Measurements from ENCODE around the gene CHN2. TPM values are rescaled to one million over a fixed set of nuclear protein-coding genes. Genes with fewer than 3 reads are reported as not detected.

Gene CHN2
- polyA plus RNA-seq, 1 of the 3 experiments (the other 2 are of a cell fraction): 0.02 TPM

DNA sequence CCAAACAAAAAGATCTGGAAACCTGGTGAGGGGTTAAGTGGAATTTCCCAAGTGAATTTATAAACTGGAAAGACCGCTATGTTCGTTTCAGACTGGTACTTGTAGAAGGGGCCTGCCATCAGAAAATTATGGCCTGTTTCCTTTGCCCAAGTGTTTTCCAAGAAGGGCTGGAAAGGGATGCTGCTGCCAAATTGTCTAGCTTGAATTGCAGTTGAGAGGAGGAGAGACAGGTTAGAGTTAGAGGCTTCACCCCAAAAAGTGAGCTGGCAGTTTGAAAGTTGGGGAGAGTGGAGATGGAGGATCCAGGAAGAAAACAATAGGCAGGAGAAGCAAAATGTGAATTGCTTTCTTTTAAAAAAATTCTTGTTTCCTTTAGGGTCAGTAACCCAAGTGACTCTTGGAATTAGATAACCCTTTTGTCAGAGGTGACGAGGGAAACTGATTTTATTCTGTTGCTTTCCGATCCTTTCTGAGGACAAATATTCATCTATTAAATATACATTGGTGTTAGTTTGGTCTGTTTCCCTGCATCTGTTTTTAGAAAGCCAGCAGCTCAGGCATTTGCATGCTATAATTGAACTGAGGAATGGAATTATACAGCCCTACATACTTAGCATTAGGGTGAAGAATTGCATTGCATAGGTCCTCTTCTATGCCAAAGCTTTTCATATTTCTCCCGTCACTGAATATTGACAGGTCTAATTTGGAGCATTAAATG, 286.5 kb downstream of the CHN2 start:
- 80% methylated on average over 5 of the region's 5 CpGs for WGBS (ENCODE audit: low lambda C conversion rate)
- no peak overlapping the region for H3K9ac ChIP-seq
- H3F3A ChIP-seq (replicated peaks; ENCODE audit: insufficient read depth): no peaks in the 10 kb centered on the region
- H4K20me1 ChIP-seq (ENCODE audit: insufficient read depth): no peaks in the 10 kb centered on the region
- no peak overlapping the region for H3K4me2 ChIP-seq
- no peaks in the 10 kb centered on the region for H3K27me3 ChIP-seq (ENCODE audit: insufficient read depth)
- no peak overlapping the region for H3K27ac ChIP-seq (ENCODE audit: low read depth in 2 of 2, low read length in 1 of 2)
- H2AFZ ChIP-seq (ENCODE audit: low read depth): no peak overlapping the region
- no peaks in the 10 kb centered on the region for H3K9me3 ChIP-seq
- peaks cover 0 to 32% of the 10 kb centered on the region in 2 experiments; a peak in 2 of 4 replicates for H3K4me1 ChIP-seq (ENCODE audit: control insufficient read depth in 1 of 2, insufficient read depth in 2 of 2, low read depth in 1 of 2, low read length in 1 of 2)
- no peak for TF ChIP-seq GABPA (IDR thresholded peaks at IDR 0.05; ENCODE audit: low read depth)
- TF ChIP-seq, protein P1, sequence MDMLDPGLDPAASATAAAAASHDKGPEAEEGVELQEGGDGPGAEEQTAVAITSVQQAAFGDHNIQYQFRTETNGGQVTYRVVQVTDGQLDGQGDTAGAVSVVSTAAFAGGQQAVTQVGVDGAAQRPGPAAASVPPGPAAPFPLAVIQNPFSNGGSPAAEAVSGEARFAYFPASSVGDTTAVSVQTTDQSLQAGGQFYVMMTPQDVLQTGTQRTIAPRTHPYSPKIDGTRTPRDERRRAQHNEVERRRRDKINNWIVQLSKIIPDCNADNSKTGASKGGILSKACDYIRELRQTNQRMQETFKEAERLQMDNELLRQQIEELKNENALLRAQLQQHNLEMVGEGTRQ (IDR thresholded peaks at IDR 0.05; ENCODE audit: borderline replicate concordance, low read depth, low read length): no peak
- TF ChIP-seq MXI1 (IDR thresholded peaks at IDR 0.05; ENCODE audit: low read depth, low read length): no peak
- no peak overlapping the region for H3K4me3 ChIP-seq (ENCODE audit: low read depth in 2 of 2, low read length in 1 of 2)
- DNase-seq: no peak
- ChIA-PET CTCF (interaction anchor here (0.7 to 1.5 kb wide), 4 partner anchors 11 to 558 kb away, joined by 3 to 4 read pairs (median 4); no protein-coding TSS in a partner anchor), POLR2A (no interaction called here)
- no peaks in the 10 kb centered on the region for H3K36me3 ChIP-seq (replicated peaks in 1 of 2; ENCODE audit: control insufficient read depth in 1 of 2, insufficient read depth in 2 of 2, low read length in 1 of 2)
- no peaks in the 10 kb centered on the region for H3K9me2 ChIP-seq
- H3K79me2 ChIP-seq (ENCODE audit: insufficient read depth): no peaks in the 10 kb centered on the region

DNA sequence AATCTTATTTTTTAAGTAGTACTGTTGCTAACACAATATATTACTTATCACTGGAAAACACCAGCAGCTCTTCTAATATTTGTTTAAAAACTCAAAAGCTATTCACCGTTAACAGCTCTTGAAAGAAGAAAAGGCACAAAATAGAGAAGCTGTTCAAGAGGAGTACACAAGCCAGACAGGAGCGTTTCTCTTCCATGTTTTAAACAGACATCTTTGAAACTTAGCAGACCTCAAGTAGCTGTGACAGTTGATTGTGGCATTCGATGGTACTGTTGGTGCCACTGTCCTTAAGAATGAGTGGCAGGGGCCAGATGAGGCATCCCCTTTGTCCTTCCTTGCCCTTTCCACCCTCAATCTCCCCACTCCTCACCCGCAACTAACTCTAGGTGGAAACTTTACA, 287.5 kb downstream of the CHN2 start:
- Histone ChIP-seq H2AFZ (ENCODE audit: low read depth) (no peak overlapping the region), H4K20me1 (ENCODE audit: insufficient read depth) (no peaks in the 10 kb centered on the region), H3K4me2 (no peak overlapping the region), H3K4me1 (ENCODE audit: control insufficient read depth in 1 of 2, insufficient read depth in 2 of 2, low read depth in 1 of 2, low read length in 1 of 2) (peaks cover 0 to 34% of the 10 kb centered on the region in 2 experiments; a peak in 2 of 4 replicates), H3K27ac (ENCODE audit: low read depth in 2 of 2, low read length in 1 of 2) (no peak overlapping the region), H3K4me3 (ENCODE audit: low read depth in 2 of 2, low read length in 1 of 2) (no peak overlapping the region), H3K9me3 (no peaks in the 10 kb centered on the region), H3K36me3 (replicated peaks in 1 of 2; ENCODE audit: control insufficient read depth in 1 of 2, insufficient read depth in 2 of 2, low read length in 1 of 2) (no peaks in the 10 kb centered on the region), H3K9ac (no peak overlapping the region), H3K79me2 (ENCODE audit: insufficient read depth) (no peaks in the 10 kb centered on the region), H3K27me3 (ENCODE audit: insufficient read depth) (no peaks in the 10 kb centered on the region), H3K9me2 (no peaks in the 10 kb centered on the region), H3F3A (replicated peaks; ENCODE audit: insufficient read depth) (no peaks in the 10 kb centered on the region)
- 89% methylated on average over 4 of the region's 4 CpGs for WGBS (ENCODE audit: low lambda C conversion rate)
- DNase-seq: no peak
- ChIA-PET POLR2A (interaction anchor here (0.6 kb wide), 1 partner anchor 161 kb away, joined by 3 read pairs; no protein-coding TSS in a partner anchor), CTCF (interaction anchor here (1.3 to 1.5 kb wide), 2 partner anchors 9 to 559 kb away, joined by 3 to 4 read pairs; no protein-coding TSS in a partner anchor)
- no peak for TF ChIP-seq GATA2 (CRISPR knock-in tag; IDR thresholded peaks at IDR 0.05)
- no peak for TF ChIP-seq RCOR1 (IDR thresholded peaks at IDR 0.05; ENCODE audit: low read length)
- no peak for TF ChIP-seq TAF1 (IDR thresholded peaks at IDR 0.05; ENCODE audit: borderline replicate concordance, low read depth, low read length)
- TF ChIP-seq YY1 (IDR thresholded peaks at IDR 0.05; ENCODE audit: low read depth): no peak
- no peak for TF ChIP-seq SIN3A (IDR thresholded peaks at IDR 0.05; ENCODE audit: borderline replicate concordance, low read depth, low read length)
- no peak for TF ChIP-seq GABPA (IDR thresholded peaks at IDR 0.05; ENCODE audit: low read depth)
- TF ChIP-seq, protein P2, sequence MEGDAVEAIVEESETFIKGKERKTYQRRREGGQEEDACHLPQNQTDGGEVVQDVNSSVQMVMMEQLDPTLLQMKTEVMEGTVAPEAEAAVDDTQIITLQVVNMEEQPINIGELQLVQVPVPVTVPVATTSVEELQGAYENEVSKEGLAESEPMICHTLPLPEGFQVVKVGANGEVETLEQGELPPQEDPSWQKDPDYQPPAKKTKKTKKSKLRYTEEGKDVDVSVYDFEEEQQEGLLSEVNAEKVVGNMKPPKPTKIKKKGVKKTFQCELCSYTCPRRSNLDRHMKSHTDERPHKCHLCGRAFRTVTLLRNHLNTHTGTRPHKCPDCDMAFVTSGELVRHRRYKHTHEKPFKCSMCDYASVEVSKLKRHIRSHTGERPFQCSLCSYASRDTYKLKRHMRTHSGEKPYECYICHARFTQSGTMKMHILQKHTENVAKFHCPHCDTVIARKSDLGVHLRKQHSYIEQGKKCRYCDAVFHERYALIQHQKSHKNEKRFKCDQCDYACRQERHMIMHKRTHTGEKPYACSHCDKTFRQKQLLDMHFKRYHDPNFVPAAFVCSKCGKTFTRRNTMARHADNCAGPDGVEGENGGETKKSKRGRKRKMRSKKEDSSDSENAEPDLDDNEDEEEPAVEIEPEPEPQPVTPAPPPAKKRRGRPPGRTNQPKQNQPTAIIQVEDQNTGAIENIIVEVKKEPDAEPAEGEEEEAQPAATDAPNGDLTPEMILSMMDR (IDR thresholded peaks at IDR 0.05): no peak
